ENCODE measurements around the gene RTN3.

The RTN3 gene

DNA sequence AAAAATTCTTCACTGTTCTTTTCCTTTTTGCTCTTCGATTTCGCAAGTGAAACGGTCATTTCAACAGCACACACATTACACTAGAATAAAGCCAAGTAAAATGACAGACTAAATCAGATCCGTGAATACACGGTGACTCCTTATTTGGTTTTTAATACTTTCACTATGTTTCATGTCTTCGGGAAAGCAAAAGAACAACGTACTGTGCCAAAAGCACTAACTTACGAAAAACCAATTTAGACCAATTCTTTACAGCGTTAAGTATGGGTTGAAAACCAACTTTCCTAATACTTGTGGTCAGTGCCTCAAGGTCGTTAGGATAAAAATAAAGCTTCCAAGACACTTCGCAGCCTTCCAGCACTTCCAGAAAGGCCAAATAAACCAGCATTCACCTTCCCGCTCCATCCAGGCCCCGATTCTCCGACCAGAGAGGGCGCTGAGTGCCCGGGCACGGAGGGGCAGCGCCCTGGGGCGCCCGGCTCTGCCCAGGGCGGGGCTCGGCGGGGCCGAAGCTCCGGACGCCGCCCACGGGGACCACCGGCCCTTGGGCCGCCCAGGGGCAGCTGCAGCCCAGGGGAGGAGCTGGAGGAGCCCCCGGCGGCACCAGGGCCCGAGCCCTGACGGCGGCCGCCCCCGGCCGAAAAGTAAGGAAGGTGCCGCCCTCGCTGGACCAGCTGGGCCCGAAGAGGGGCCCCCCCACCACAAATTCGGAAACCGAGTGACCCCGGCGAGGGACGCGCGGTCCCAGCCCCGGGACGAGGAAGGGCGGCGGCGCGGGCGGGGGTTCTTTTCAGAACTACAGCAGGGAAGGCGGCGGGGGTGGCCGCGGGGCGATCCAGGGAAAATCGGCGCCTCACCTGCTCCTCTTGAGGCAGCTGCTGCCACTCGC lies 10.6 kb upstream of the RTN3 start:
- Histone ChIP-seq H2AFZ (ENCODE audit: low read depth, low read length, severe bottlenecking) (peak overlapping the region; percentile 91), H3K79me2 (ENCODE audit: insufficient read depth, low read length) (peaks cover 51% of the 10 kb centered on the region), H3K27ac (ENCODE audit: low read depth, low read length) (peak overlapping the region; percentile 70), H3K9me3 (ENCODE audit: insufficient read depth, low read length) (no peaks in the 10 kb centered on the region), H3K27me3 (ENCODE audit: low read length) (no peaks in the 10 kb centered on the region), H3K36me3 (ENCODE audit: low read length) (no peaks in the 10 kb centered on the region), H3F3A (ENCODE audit: insufficient read depth) (peaks cover 7% of the 10 kb centered on the region; the same call in 1 of the 2 replicates), H3K9me2 (replicated peaks; ENCODE audit: insufficient read depth, low read length) (no peaks in the 10 kb centered on the region), H4K20me1 (ENCODE audit: low read depth, low read length) (0 out of 2 replicates have a peak, but pooled peaks cover 4% of the 10 kb centered on the region), H3K9ac (ENCODE audit: low read length) (peak overlapping the region; percentile 91), H3K4me2 (ENCODE audit: low read depth, low read length, poor library complexity, severe bottlenecking) (peak overlapping the region; percentile 72), H3K4me3 (ENCODE audit: insufficient read depth, low read length, poor library complexity, severe bottlenecking) (peak overlapping the region; percentile 80)
- TF ChIP-seq EZH2phosphoT487 (conservative IDR thresholded peaks at IDR 0.05; ENCODE audit: low read length), result no peak
- TF ChIP-seq, protein P1, sequence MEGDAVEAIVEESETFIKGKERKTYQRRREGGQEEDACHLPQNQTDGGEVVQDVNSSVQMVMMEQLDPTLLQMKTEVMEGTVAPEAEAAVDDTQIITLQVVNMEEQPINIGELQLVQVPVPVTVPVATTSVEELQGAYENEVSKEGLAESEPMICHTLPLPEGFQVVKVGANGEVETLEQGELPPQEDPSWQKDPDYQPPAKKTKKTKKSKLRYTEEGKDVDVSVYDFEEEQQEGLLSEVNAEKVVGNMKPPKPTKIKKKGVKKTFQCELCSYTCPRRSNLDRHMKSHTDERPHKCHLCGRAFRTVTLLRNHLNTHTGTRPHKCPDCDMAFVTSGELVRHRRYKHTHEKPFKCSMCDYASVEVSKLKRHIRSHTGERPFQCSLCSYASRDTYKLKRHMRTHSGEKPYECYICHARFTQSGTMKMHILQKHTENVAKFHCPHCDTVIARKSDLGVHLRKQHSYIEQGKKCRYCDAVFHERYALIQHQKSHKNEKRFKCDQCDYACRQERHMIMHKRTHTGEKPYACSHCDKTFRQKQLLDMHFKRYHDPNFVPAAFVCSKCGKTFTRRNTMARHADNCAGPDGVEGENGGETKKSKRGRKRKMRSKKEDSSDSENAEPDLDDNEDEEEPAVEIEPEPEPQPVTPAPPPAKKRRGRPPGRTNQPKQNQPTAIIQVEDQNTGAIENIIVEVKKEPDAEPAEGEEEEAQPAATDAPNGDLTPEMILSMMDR (IDR thresholded peaks at IDR 0.05; ENCODE audit: insufficient read depth, low read length, poor library complexity, severe bottlenecking), result peak; percentile 40

DNA sequence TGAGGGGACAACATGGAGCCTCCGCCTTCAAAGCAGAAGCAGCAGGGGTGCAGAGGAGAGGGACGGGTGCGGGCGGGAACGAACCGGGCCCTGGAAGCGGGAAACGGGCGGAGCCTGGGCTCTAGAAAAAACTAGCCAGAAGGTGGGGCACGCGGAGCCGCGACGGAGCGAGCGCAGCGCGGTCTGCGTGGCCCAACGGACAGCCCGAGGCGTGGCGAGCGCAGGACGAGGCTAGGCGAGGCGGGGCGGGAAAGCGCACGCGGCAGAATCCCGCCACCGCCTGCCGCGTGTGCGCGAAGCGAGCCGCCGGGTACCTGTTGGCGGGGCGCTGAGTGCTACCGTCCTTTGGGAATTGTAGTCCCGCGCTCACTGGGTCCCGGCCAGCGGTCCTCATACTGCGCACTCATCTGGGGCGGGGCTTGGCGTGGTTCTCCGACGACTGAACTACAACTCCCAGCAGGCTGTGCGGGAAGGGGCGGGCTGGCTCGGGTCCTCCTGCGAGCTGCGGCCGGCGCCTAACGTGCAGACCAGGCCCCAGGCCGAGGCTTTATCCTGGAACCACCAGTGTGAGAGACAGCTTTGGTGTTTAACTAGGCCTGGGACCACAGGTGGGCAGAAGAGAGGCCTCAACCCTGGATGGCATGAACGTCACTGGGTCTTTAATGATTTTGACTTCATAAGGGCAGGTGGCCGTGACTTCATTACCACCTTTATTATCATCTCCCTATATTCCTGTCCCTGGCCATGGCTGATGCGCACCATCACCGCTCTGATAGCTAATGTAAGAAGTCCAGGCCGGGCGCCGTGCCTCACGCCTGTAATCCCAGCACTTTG lies 9.8 kb upstream of the RTN3 start, which contains the start of gene ATL3:
Gene ATL3 (minus strand): TSS at position 55 of the 834 bp plus-strand sequence. CDS start 41 bp downstream, at position 14.
- no peaks in the 10 kb centered on the region for H3K9me2 ChIP-seq (replicated peaks; ENCODE audit: insufficient read depth, low read length)
- peak within 1 kb of the TSS; percentile 70 for H3K27ac ChIP-seq (ENCODE audit: low read depth, low read length)
- 0 out of 2 replicates have a peak, but pooled peaks cover 4% of the 10 kb centered on the region for H4K20me1 ChIP-seq (ENCODE audit: low read depth, low read length)
- H3K4me3 ChIP-seq (ENCODE audit: insufficient read depth, low read length, poor library complexity, severe bottlenecking), result peak within 1 kb of the TSS; percentile 80
- H3K9me3 ChIP-seq (ENCODE audit: insufficient read depth, low read length), result no peaks in the 10 kb centered on the region
- H3K9ac ChIP-seq (ENCODE audit: low read length), result peak within 1 kb of the TSS; percentile 91
- H3K4me2 ChIP-seq (ENCODE audit: low read depth, low read length, poor library complexity, severe bottlenecking), result peak within 1 kb of the TSS; percentile 72
- peak within 1 kb of the TSS; percentile 91 for H2AFZ ChIP-seq (ENCODE audit: low read depth, low read length, severe bottlenecking)
- TF ChIP-seq, protein P1 (IDR thresholded peaks at IDR 0.05; ENCODE audit: insufficient read depth, low read length, poor library complexity, severe bottlenecking), result no peak
- no peak for TF ChIP-seq EZH2phosphoT487 (conservative IDR thresholded peaks at IDR 0.05; ENCODE audit: low read length)
- peaks cover 7% of the 10 kb centered on the region; the same call in 1 of the 2 replicates for H3F3A ChIP-seq (ENCODE audit: insufficient read depth)
- peaks cover 42% of the 10 kb centered on the region for H3K79me2 ChIP-seq (ENCODE audit: insufficient read depth, low read length)
- H3K27me3 ChIP-seq (ENCODE audit: low read length), result no peaks in the 10 kb centered on the region
- H3K36me3 ChIP-seq (ENCODE audit: low read length), result no peaks in the 10 kb centered on the region

DNA sequence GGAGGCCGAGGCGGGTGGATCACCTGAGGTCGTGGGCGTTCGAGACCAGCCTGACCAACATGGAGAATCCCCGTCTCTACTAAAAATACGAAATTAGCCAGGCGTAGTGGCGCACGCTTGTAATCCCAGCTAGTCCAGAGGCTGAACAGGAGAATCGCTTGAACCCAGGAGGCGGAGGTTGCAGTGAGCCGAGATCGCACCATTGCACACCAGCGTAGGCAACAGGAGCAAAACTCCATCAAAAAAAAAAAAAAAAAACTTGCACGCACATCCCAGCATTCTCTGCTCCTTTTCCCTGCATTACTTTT lies 9.2 kb upstream of the RTN3 start:
- peak overlapping the region; percentile 91 for H2AFZ ChIP-seq (ENCODE audit: low read depth, low read length, severe bottlenecking)
- H3K4me2 ChIP-seq (ENCODE audit: low read depth, low read length, poor library complexity, severe bottlenecking), result peak overlapping the region; percentile 72
- no peaks in the 10 kb centered on the region for H3K9me2 ChIP-seq (replicated peaks; ENCODE audit: insufficient read depth, low read length)
- H4K20me1 ChIP-seq (ENCODE audit: low read depth, low read length), result no peaks in the 10 kb centered on the region
- peaks cover 7% of the 10 kb centered on the region; the same call in 1 of the 2 replicates for H3F3A ChIP-seq (ENCODE audit: insufficient read depth)
- peaks cover 37% of the 10 kb centered on the region for H3K79me2 ChIP-seq (ENCODE audit: insufficient read depth, low read length)
- H3K27ac ChIP-seq (ENCODE audit: low read depth, low read length), result no peak overlapping the region
- peak overlapping the region; percentile 91; the same call in 1 of the 2 replicates for H3K9ac ChIP-seq (ENCODE audit: low read length)
- H3K4me3 ChIP-seq (ENCODE audit: insufficient read depth, low read length, poor library complexity, severe bottlenecking), result no peak overlapping the region
- TF ChIP-seq, protein P1 (IDR thresholded peaks at IDR 0.05; ENCODE audit: insufficient read depth, low read length, poor library complexity, severe bottlenecking), result no peak
- TF ChIP-seq EZH2phosphoT487 (conservative IDR thresholded peaks at IDR 0.05; ENCODE audit: low read length), result no peak
- H3K36me3 ChIP-seq (ENCODE audit: low read length), result no peaks in the 10 kb centered on the region
- H3K27me3 ChIP-seq (ENCODE audit: low read length), result no peaks in the 10 kb centered on the region
- H3K9me3 ChIP-seq (ENCODE audit: insufficient read depth, low read length), result no peaks in the 10 kb centered on the region

All from SU-DHL-6 (cell line).